Mesendoderm (in vitro differentiated cells): ENCODE measurements around the gene SLC2A11.

Experiments used
- DNase-seq: peaks from one replicate; pipeline ENCODE4 v3.0.0; 2013
- H2AK5ac ChIP-seq: 2 replicates; pipeline ENCODE4 v1.6.1; 2013; ENCODE audit warnings: low read length, inconsistent platforms
- H2BK120ac ChIP-seq: 2 replicates; pipeline ENCODE4 v1.6.1; 2013; ENCODE audit warnings: low read depth, mild to moderate bottlenecking, low read length, moderate library complexity, mixed read lengths
- H2BK15ac ChIP-seq: replicated peaks from 2 replicates; pipeline ENCODE4 v1.6.1; 2013; ENCODE audit warnings: low read depth, mild to moderate bottlenecking, moderate library complexity
- H2BK5ac ChIP-seq: 2 replicates; pipeline ENCODE4 v1.6.1; 2013; ENCODE audit warnings: low read length, inconsistent platforms
- H3K18ac ChIP-seq: 2 replicates; pipeline ENCODE4 v1.6.1; 2013; ENCODE audit warnings: mild to moderate bottlenecking, low read length, mixed read lengths
- H3K23ac ChIP-seq: one replicate; pipeline ENCODE4 v1.6.1; 2013; ENCODE audit warnings: low read length
- H3K27ac ChIP-seq: 2 replicates; pipeline ENCODE4 v1.5.1; 2013; ENCODE audit warnings: low read depth, mild to moderate bottlenecking, inconsistent platforms, low read length, moderate library complexity
- H3K27me3 ChIP-seq: 2 replicates; pipeline ENCODE4 v1.6.1; 2013; ENCODE audit warnings: low read length, control low read depth, mild to moderate bottlenecking, inconsistent platforms; ENCODE audit not compliant: insufficient read depth, poor library complexity
- H3K36me3 ChIP-seq: 2 replicates; pipeline ENCODE4 v1.6.1; 2013; ENCODE audit warnings: low read length, inconsistent platforms; ENCODE audit not compliant: control insufficient read depth, insufficient read depth
- H3K4ac ChIP-seq: one replicate; pipeline ENCODE4 v1.6.1; 2013; ENCODE audit warnings: low read depth, mild to moderate bottlenecking, low read length, moderate library complexity
- H3K4me1 ChIP-seq: 2 replicates; pipeline ENCODE4 v1.6.1; 2013; ENCODE audit warnings: low read depth, low read length, inconsistent platforms; ENCODE audit not compliant: control insufficient read depth
- H3K4me2 ChIP-seq: 2 replicates; pipeline ENCODE4 v1.6.1; 2013; ENCODE audit warnings: low read length
- H3K4me3 ChIP-seq: 2 replicates; pipeline ENCODE4 v1.5.1; 2013; ENCODE audit warnings: mild to moderate bottlenecking, low read length
- H3K56ac ChIP-seq: one replicate; pipeline ENCODE4 v1.6.1; 2013; ENCODE audit warnings: low read length
- H3K79me1 ChIP-seq: 2 replicates; pipeline ENCODE4 v1.6.1; 2013; ENCODE audit warnings: low read length, inconsistent platforms
- H3K79me2 ChIP-seq: 2 replicates; pipeline ENCODE4 v1.6.1; 2013; ENCODE audit warnings: mild to moderate bottlenecking, low read length; ENCODE audit not compliant: control insufficient read depth, insufficient read depth
- H3K9ac ChIP-seq: 2 replicates; pipeline ENCODE4 v1.6.1; 2013; ENCODE audit warnings: low read length, inconsistent platforms
- H4K5ac ChIP-seq: one replicate; pipeline ENCODE4 v1.6.1; 2013; ENCODE audit warnings: low read length
- H4K8ac ChIP-seq: one replicate; pipeline ENCODE4 v1.6.1; 2013; ENCODE audit warnings: low read depth, mild to moderate bottlenecking, control low read depth, low read length, moderate library complexity
- WGBS: extraction: QIAGEN DNeasy Blood & Tissue Kit; methylation state at CpG from one replicate; pipeline ENCODE4 v1.1.7; 2013; ENCODE audit warnings: low lambda C conversion rate, missing lambda C conversion rate; ENCODE audit not compliant: insufficient coverage; ENCODE audit errors: extremely low coverage; 5-methylcytosine and 5-hydroxymethylcytosine counted together

SLC2A11 gene

DNA sequence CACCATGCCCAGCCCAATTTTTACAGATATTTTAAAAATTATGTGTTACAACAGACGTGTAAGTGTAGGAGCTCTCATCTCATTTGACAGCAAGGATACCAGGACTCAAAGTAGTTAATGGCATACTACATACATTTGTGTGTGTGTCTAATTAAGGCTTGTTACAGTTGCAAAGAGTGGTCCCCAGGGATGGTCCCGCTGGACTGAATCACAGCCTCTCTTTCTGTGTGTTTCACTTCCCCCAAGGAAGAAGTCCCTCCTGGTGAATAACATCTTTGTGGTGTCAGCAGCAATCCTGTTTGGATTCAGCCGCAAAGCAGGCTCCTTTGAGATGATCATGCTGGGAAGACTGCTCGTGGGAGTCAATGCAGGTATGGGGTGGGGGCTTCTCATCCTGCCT is 17.2 kb downstream of the SLC2A11 start:
- Histone ChIP-seq H4K5ac (no peak overlapping the region), H3K56ac (no peak overlapping the region), H2AK5ac (no peak overlapping the region), H3K27me3 (no peaks in the 10 kb centered on the region), H3K23ac (no peak overlapping the region), H2BK15ac (no peak overlapping the region), H3K4me2 (no peak overlapping the region), H2BK120ac (no peak overlapping the region), H2BK5ac (no peak overlapping the region), H4K8ac (no peak overlapping the region), H3K4me1 (no peaks in the 10 kb centered on the region), H3K4ac (no peak overlapping the region), H3K18ac (no peak overlapping the region), H3K79me2 (no peaks in the 10 kb centered on the region), H3K9ac (no peak overlapping the region), H3K27ac (no peak overlapping the region), H3K36me3 (no peaks in the 10 kb centered on the region), H3K79me1 (no peaks in the 10 kb centered on the region), H3K4me3 (no peak overlapping the region)
- WGBS, result no CpG with 5 or more reads among the region's 4 CpGs
- DNase-seq, result no peak

- no peaks in the 10 kb centered on the region for H3K27me3 ChIP-seq
- H2BK15ac ChIP-seq, result no peak overlapping the region
- no peak overlapping the region for H3K9ac ChIP-seq
- H3K27ac ChIP-seq, result no peak overlapping the region
- H3K79me1 ChIP-seq, result no peaks in the 10 kb centered on the region
- no peaks in the 10 kb centered on the region for H3K79me2 ChIP-seq
- no peak overlapping the region for H3K4me3 ChIP-seq
- no peak overlapping the region for H3K23ac ChIP-seq
- H3K18ac ChIP-seq, result no peak overlapping the region
- no peak overlapping the region for H3K56ac ChIP-seq
- H2AK5ac ChIP-seq, result no peak overlapping the region
- no peaks in the 10 kb centered on the region for H3K36me3 ChIP-seq
- H2BK5ac ChIP-seq, result no peak overlapping the region
- H3K4me1 ChIP-seq, result no peaks in the 10 kb centered on the region
- H2BK120ac ChIP-seq, result no peak overlapping the region
- H3K4me2 ChIP-seq, result no peak overlapping the region
- no peak overlapping the region for H3K4ac ChIP-seq
- H4K5ac ChIP-seq, result no peak overlapping the region
- no CpG with 5 or more reads among the region's 2 CpGs for WGBS
- DNase-seq, result no peak
- H4K8ac ChIP-seq, result no peak overlapping the region
Observed at GRCh38 chr22:23875801-23876200, 18.1 kb downstream of the SLC2A11 start.

GRCh38 chr22:23877566-23877965 is 19.9 kb downstream of the SLC2A11 start:
- no CpG with 5 or more reads among the region's 8 CpGs for WGBS
- no peak overlapping the region for H3K18ac ChIP-seq
- no peak overlapping the region for H3K4me3 ChIP-seq
- no peaks in the 10 kb centered on the region for H3K36me3 ChIP-seq
- H3K4me2 ChIP-seq, result no peak overlapping the region
- H3K79me2 ChIP-seq, result no peaks in the 10 kb centered on the region
- no peak overlapping the region for H3K23ac ChIP-seq
- no peak overlapping the region for H3K27ac ChIP-seq
- H2BK5ac ChIP-seq, result no peak overlapping the region
- no peak for DNase-seq
- no peak overlapping the region for H4K8ac ChIP-seq
- H3K56ac ChIP-seq, result no peak overlapping the region
- no peak overlapping the region for H2BK120ac ChIP-seq
- H2BK15ac ChIP-seq, result no peak overlapping the region
- no peaks in the 10 kb centered on the region for H3K4me1 ChIP-seq
- H3K79me1 ChIP-seq, result no peaks in the 10 kb centered on the region
- no peaks in the 10 kb centered on the region for H3K27me3 ChIP-seq
- H3K4ac ChIP-seq, result no peak overlapping the region
- H2AK5ac ChIP-seq, result no peak overlapping the region
- H3K9ac ChIP-seq, result no peak overlapping the region
- H4K5ac ChIP-seq, result no peak overlapping the region

DNA sequence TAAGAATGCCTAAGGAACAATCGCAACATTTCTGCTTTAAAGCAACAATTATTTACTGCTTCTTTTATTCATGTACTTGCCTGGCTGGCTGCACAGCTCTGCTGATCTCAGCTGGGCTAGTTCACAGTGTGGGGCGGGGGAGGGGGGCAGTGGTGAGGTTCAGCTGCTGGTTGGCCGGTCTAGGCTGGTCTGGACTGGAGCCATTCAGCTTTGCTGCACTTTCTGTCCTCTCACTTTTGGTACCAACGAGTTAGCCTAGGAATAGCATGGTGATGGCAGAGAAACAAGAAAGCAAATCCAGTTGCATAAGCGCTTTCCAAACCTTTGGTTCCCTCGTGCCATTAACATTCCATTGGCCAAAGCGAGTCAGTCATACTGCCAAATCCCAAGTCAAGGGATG is 20.5 kb downstream of the SLC2A11 start:
- no peak overlapping the region for H3K56ac ChIP-seq

GRCh38 chr22:23882370-23882769 is 24.7 kb downstream of the SLC2A11 start:
- no peaks in the 10 kb centered on the region for H3K27me3 ChIP-seq
- no peak overlapping the region for H2BK15ac ChIP-seq
- H2BK120ac ChIP-seq, result no peak overlapping the region
- H3K4me3 ChIP-seq, result no peak overlapping the region
- H2BK5ac ChIP-seq, result no peak overlapping the region
- no peaks in the 10 kb centered on the region for H3K79me1 ChIP-seq
- H4K5ac ChIP-seq, result no peak overlapping the region
- H3K36me3 ChIP-seq, result no peaks in the 10 kb centered on the region
- no peaks in the 10 kb centered on the region for H3K79me2 ChIP-seq
- no peak overlapping the region for H3K9ac ChIP-seq
- H3K27ac ChIP-seq, result no peak overlapping the region
- WGBS, result no CpG with 5 or more reads among the region's 20 CpGs
- H3K4ac ChIP-seq, result no peak overlapping the region
- H3K4me1 ChIP-seq, result no peaks in the 10 kb centered on the region
- H3K56ac ChIP-seq, result no peak overlapping the region
- no peak for DNase-seq
- H3K4me2 ChIP-seq, result no peak overlapping the region
- H3K23ac ChIP-seq, result no peak overlapping the region
- no peak overlapping the region for H2AK5ac ChIP-seq
- H4K8ac ChIP-seq, result no peak overlapping the region
- no peak overlapping the region for H3K18ac ChIP-seq

More for the DNA sequence above, 20.5 kb downstream of the SLC2A11 start:
- no peaks in the 10 kb centered on the region for H3K79me2 ChIP-seq
- no CpG with 5 or more reads among the region's 7 CpGs for WGBS
- H3K27me3 ChIP-seq, result no peaks in the 10 kb centered on the region
- H3K27ac ChIP-seq, result no peak overlapping the region
- no peaks in the 10 kb centered on the region for H3K79me1 ChIP-seq
- no peak overlapping the region for H3K23ac ChIP-seq
- no peak overlapping the region for H3K4me2 ChIP-seq
- no peak overlapping the region for H3K18ac ChIP-seq
- no peak overlapping the region for H2BK15ac ChIP-seq
- H3K4ac ChIP-seq, result no peak overlapping the region
- no peaks in the 10 kb centered on the region for H3K36me3 ChIP-seq
- H4K8ac ChIP-seq, result no peak overlapping the region
- no peak overlapping the region for H2BK5ac ChIP-seq
- no peak overlapping the region for H2AK5ac ChIP-seq
- no peaks in the 10 kb centered on the region for H3K4me1 ChIP-seq
- DNase-seq, result no peak
- no peak overlapping the region for H3K4me3 ChIP-seq
- no peak overlapping the region for H3K9ac ChIP-seq
- H2BK120ac ChIP-seq, result no peak overlapping the region
- H4K5ac ChIP-seq, result no peak overlapping the region

DNA sequence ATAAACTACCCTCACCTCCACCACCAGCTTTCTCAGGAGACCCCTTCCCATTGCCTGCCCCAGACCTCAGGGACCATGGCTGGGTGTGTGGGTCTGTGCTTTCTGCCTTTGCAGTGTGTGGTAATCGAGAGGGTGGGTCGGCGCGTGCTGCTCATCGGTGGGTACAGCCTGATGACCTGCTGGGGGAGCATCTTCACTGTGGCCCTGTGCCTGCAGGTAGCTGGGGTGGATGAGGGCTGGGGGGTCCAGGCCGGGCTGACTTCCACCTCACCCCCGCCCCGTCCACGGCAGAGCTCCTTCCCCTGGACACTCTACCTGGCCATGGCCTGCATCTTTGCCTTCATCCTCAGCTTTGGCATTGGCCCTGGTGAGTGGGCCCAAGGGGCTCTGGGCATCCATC is 26.0 kb downstream of the SLC2A11 start:
- no peaks in the 10 kb centered on the region for H3K79me2 ChIP-seq
- no peaks in the 10 kb centered on the region for H3K27me3 ChIP-seq
- H3K4me3 ChIP-seq, result no peak overlapping the region
- no peak overlapping the region for H2AK5ac ChIP-seq
- no peak overlapping the region for H3K27ac ChIP-seq
- H3K4me2 ChIP-seq, result no peak overlapping the region
- no peak overlapping the region for H2BK120ac ChIP-seq
- H2BK15ac ChIP-seq, result no peak overlapping the region
- no peaks in the 10 kb centered on the region for H3K79me1 ChIP-seq
- WGBS, result no CpG with 5 or more reads among the region's 9 CpGs
- H3K36me3 ChIP-seq, result no peaks in the 10 kb centered on the region
- H3K9ac ChIP-seq, result no peak overlapping the region
- no peak overlapping the region for H3K4ac ChIP-seq
- H3K4me1 ChIP-seq, result no peaks in the 10 kb centered on the region
- H4K8ac ChIP-seq, result no peak overlapping the region
- H3K23ac ChIP-seq, result no peak overlapping the region
- no peak for DNase-seq
- H4K5ac ChIP-seq, result no peak overlapping the region
- no peak overlapping the region for H3K56ac ChIP-seq
- no peak overlapping the region for H2BK5ac ChIP-seq
- H3K18ac ChIP-seq, result no peak overlapping the region
